Measurements from ENCODE around the gene CNN3. TPM values are rescaled to one million over a fixed set of nuclear protein-coding genes. Genes with fewer than 3 reads are reported as not detected.

Gene CNN3
- total and polyA plus RNA-seq, 8 donors = 70.0 to 353 (median 133) TPM

DNA sequence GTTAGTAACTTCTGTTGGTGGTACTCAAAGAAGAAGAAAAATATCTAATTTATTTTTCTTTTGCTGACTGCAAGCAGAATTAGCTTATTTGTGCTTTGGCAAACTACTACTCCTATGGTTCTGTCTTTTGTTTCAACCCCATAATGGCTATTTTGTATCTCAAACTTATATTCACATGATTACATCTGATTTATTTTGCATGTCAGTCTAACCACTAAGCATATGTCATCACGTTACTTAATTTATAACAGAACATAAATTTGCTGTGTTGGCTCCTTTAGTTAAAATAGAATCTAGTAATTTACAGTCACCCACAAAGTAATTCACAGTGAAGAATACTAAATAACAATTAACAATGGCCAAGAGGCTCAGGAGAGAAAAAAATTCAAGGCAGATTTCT lies 39.1 kb upstream of the CNN3 start:
- no peak for DNase-seq
- TF ChIP-seq EP300 (IDR thresholded peaks at IDR 0.05) = no peak
- TF ChIP-seq POLR2AphosphoS5 (IDR thresholded peaks at IDR 0.05) = no peak
- TF ChIP-seq CTCF (IDR thresholded peaks at IDR 0.05) = no peak
- intact Hi-C loops (cut with DNase I; ENCODE audit: low total_unique reads) = no loop called here
- no peak overlapping the region for H3K4me3 ChIP-seq
- no peaks in the 10 kb centered on the region for H3K36me3 ChIP-seq
- H3K9me3 ChIP-seq = no peaks in the 10 kb centered on the region
- 75 to 88% (median 82%) methylated on average over 1 of the region's 1 CpG for WGBS, 5 donors
- H3K27ac ChIP-seq = no peak overlapping the region
- H3K27me3 ChIP-seq = no peaks in the 10 kb centered on the region
- H3K4me1 ChIP-seq = peaks cover 5 to 34% (median 12%) of the 10 kb centered on the region in 4 donors

DNA sequence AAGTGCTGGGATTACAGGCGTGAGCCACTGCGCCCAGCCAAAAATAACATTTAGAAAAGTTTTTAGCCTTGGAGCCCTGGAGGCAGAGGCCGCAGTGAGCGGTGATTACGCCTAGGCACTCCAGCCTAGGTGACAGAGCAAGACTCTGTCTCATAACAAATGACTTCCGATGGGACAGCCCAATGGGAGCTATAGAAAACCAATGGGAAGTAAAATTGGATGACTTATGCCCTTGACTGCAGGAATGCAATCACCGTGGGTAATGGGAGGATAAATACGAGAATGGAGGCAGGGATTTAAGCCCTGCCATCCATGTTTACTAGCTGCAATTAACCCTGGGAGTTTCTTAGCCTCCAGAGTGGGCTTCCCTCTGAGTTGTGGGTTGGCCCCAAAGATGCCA lies 37.0 kb upstream of the CNN3 start:
- WGBS, 5 donors = 78 to 83% (median 83%) methylated on average over 8 of the region's 8 CpGs
- DNase-seq = no peak
- Histone ChIP-seq H3K9me3 (no peaks in the 10 kb centered on the region), H3K36me3 (no peaks in the 10 kb centered on the region), H3K27ac (no peak overlapping the region), H3K4me3 (no peak overlapping the region), H3K4me1 (peaks cover 0 to 30% (median 10%) of the 10 kb centered on the region in 4 donors), H3K27me3 (no peaks in the 10 kb centered on the region)
- TF ChIP-seq EP300 (IDR thresholded peaks at IDR 0.05) (no peak), POLR2A (IDR thresholded peaks at IDR 0.05) (no peak), POLR2AphosphoS5 (IDR thresholded peaks at IDR 0.05) (no peak), CTCF (IDR thresholded peaks at IDR 0.05) (no peak)
- intact Hi-C loops (cut with DNase I; ENCODE audit: low total_unique reads) = no loop called here

DNA sequence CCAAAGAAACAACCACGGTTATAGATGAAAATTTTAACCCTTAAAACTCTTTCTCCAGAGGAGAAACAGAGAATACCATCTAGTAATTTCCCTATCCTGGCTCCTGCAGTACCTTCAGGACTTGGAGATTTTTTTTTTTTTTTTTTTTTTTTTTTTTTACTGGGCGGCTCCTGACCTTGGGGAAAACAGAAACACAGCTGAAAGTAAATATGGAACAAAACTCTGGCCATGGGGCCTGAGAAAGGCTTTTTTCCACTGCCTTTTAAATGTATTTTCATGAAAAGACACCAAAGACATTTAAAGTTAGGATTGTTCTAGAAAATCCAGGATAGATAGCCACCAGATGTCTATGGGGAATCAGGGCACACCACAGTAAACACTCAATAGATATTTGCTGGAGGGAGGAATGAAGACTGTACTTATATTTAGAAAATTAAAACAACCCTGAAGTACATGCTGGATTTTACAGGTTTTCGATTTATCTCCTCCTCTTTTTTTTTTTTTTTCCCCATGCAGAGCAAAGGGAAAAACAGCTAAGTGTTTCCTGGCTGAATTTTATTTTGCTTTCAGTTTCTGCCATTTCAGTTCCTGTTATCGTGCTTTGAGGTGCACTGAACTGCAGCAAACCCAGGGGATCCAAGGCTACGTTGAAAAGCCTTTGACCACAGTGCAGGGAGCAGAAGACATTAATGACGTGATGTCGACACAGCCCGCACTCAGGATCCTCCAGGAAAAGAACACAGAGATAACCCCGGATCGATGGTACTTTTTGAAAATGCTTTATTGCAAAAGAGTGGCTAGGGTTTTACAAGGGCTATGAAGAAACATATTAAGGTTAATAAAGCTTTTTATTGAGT lies 35.7 kb upstream of the CNN3 start:
- TF ChIP-seq POLR2AphosphoS5 (IDR thresholded peaks at IDR 0.05) (peak in 2 of 3 donors; percentile 36 to 47), EP300 (IDR thresholded peaks at IDR 0.05) (no peak), POLR2A (IDR thresholded peaks at IDR 0.05) (no peak)
- Histone ChIP-seq H3K4me3 (peak overlapping the region; percentile 27 to 35 (median 34)), H3K4me1 (peaks cover 0 to 30% (median 10%) of the 10 kb centered on the region in 4 donors), H3K36me3 (no peaks in the 10 kb centered on the region), H3K9me3 (no peaks in the 10 kb centered on the region), H3K27me3 (no peaks in the 10 kb centered on the region), H3K27ac (peak overlapping the region; percentile 69 to 90 (median 77))
- intact Hi-C loops (cut with DNase I; ENCODE audit: low total_unique reads) = no loop called here
- DNase-seq = peak; percentile 39 to 83
- WGBS, 5 donors = 9 to 21% (median 10%) methylated on average over 10 of the region's 10 CpGs

- no peak for TF ChIP-seq POLR2AphosphoS5 (IDR thresholded peaks at IDR 0.05)
- TF ChIP-seq EP300 (IDR thresholded peaks at IDR 0.05) = no peak
- TF ChIP-seq POLR2A (IDR thresholded peaks at IDR 0.05) = no peak
- TF ChIP-seq CTCF (IDR thresholded peaks at IDR 0.05) = no peak
- Histone ChIP-seq H3K27ac (peak overlapping the region in 4 of 5 donors; percentile 69 to 90 (median 78)), H3K27me3 (no peaks in the 10 kb centered on the region), H3K36me3 (no peaks in the 10 kb centered on the region), H3K4me1 (peaks cover 0 to 30% (median 10%) of the 10 kb centered on the region in 4 donors), H3K4me3 (no peak overlapping the region), H3K9me3 (no peaks in the 10 kb centered on the region)
- no peak for DNase-seq
- whole genome bisulfite sequencing, 5 donors = 71 to 87% (median 80%) methylated on average over 3 of the region's 3 CpGs
- intact Hi-C loops (cut with DNase I; ENCODE audit: low total_unique reads) = no loop called here
Observed at GRCh38 chr1:94961988-94962387, 35.1 kb upstream of the CNN3 start.

DNA sequence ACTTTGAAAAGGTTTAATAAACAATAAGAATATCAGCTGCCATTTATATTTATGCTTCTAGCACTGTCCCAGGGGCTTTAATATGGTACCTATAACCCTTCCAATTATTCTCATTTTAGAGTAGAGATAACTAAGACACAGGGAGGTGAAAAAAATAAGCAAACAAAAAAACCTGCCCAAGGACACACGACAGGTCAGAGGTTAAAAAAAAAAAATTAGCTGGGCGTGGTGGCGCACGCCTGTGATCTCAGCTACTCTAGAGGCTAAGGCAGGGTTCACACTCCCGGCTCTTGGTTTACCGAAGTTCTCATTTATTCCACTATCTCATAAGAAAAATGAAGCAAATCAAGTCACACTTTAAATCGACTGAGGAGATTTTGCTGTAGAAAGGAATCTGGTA lies 34.7 kb upstream of the CNN3 start:
- intact Hi-C loops (cut with DNase I; ENCODE audit: low total_unique reads) = no loop called here
- Histone ChIP-seq H3K27me3 (no peaks in the 10 kb centered on the region), H3K36me3 (no peaks in the 10 kb centered on the region), H3K27ac (peak overlapping the region in 3 of 5 donors; percentile 77 to 90 (median 80)), H3K9me3 (no peaks in the 10 kb centered on the region), H3K4me3 (no peak overlapping the region), H3K4me1 (peaks cover 0 to 31% (median 10%) of the 10 kb centered on the region in 4 donors)
- TF ChIP-seq CTCF (IDR thresholded peaks at IDR 0.05) (no peak), POLR2A (IDR thresholded peaks at IDR 0.05) (no peak), EP300 (IDR thresholded peaks at IDR 0.05) (no peak), POLR2AphosphoS5 (IDR thresholded peaks at IDR 0.05) (no peak)
- 57 to 85% (median 80%) methylated on average over 7 of the region's 7 CpGs for WGBS, 5 donors
- no peak for DNase-seq
